B cell (primary cell): Measurements from ENCODE around the gene ETAA1.

ENCODE experiments used
- CTCF ChIP-seq: fragments of 200-600 bp; IDR thresholded peaks from one replicate; pipeline ENCODE4 v1.8.0; 2022; ENCODE audit warnings: antibody characterized with exemption, mild to moderate bottlenecking
- EZH2 ChIP-seq: IDR thresholded peaks from 2 replicates; pipeline ENCODE4 v1.6.1; 2012; ENCODE audit warnings: borderline replicate concordance, low read depth, mild to moderate bottlenecking, moderate library complexity, low read length; ENCODE audit not compliant: insufficient read depth, poor library complexity, severe bottlenecking

GRCh38 chr2:67437114-67437513 is 40.0 kb downstream of the ETAA1 start:
- TF ChIP-seq EZH2 (no peak), CTCF (no peak)
